SK-N-SH (cell line): ENCODE results near the gene OR9A4.

ENCODE experiments used
- POLR2AphosphoS5 ChIP-seq: IDR thresholded peaks from 2 replicates; pipeline ENCODE4 v1.6.1; 2012; ENCODE audit warnings: low read depth, low read length
- RAD21 ChIP-seq: IDR thresholded peaks from 2 replicates; pipeline ENCODE4 v1.6.1; 2012; ENCODE audit warnings: mild to moderate bottlenecking, low read length
- TCF12 ChIP-seq: IDR thresholded peaks from 2 replicates; pipeline ENCODE4 v1.4.0; 2012
- TF ChIP-seq, protein P1 (sequence below): IDR thresholded peaks from 2 replicates; pipeline ENCODE4 v1.4.0; 2012; ENCODE audit warnings: low read depth
- TF ChIP-seq, protein P2 (sequence below): fragments of 200-600 bp; sonication (generic); IDR thresholded peaks from 2 replicates; pipeline ENCODE4 v1.6.1; 2017; ENCODE audit warnings: antibody characterized with exemption, mild to moderate bottlenecking, moderate library complexity
- TF ChIP-seq, protein P3 (sequence below): fragments of 150-350 bp; IDR thresholded peaks from 2 replicates; pipeline ENCODE4 v1.6.1; 2016; ENCODE audit warnings: mild to moderate bottlenecking, low read depth, low read length

DNA sequence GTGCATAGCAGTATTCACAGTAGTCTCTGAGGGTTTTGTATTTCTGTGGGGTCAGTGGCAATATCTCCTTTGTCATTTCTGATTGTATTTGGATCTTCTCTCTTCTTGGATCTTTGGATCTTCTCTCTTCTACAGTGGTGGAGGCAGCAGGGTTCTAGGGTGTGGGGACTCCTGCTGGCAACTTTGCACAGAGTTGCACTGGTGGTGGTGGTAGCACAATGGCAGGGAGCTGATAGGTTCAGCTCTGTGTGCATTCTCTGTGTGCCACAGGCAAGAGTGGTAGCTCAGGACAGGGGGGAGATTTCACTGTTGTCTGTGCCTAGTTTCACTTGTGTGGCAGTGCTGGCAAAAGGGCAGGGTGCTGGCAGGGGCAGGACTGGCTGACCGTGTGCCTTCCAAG, 39.8 kb upstream of the OR9A4 start:
- TF ChIP-seq, protein P1, sequence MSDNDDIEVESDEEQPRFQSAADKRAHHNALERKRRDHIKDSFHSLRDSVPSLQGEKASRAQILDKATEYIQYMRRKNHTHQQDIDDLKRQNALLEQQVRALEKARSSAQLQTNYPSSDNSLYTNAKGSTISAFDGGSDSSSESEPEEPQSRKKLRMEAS: no peak
- TF ChIP-seq TCF12 (no peak), POLR2AphosphoS5 (no peak), RAD21 (no peak)
- TF ChIP-seq, protein P2, sequence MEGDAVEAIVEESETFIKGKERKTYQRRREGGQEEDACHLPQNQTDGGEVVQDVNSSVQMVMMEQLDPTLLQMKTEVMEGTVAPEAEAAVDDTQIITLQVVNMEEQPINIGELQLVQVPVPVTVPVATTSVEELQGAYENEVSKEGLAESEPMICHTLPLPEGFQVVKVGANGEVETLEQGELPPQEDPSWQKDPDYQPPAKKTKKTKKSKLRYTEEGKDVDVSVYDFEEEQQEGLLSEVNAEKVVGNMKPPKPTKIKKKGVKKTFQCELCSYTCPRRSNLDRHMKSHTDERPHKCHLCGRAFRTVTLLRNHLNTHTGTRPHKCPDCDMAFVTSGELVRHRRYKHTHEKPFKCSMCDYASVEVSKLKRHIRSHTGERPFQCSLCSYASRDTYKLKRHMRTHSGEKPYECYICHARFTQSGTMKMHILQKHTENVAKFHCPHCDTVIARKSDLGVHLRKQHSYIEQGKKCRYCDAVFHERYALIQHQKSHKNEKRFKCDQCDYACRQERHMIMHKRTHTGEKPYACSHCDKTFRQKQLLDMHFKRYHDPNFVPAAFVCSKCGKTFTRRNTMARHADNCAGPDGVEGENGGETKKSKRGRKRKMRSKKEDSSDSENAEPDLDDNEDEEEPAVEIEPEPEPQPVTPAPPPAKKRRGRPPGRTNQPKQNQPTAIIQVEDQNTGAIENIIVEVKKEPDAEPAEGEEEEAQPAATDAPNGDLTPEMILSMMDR: no peak
- TF ChIP-seq, protein P3, sequence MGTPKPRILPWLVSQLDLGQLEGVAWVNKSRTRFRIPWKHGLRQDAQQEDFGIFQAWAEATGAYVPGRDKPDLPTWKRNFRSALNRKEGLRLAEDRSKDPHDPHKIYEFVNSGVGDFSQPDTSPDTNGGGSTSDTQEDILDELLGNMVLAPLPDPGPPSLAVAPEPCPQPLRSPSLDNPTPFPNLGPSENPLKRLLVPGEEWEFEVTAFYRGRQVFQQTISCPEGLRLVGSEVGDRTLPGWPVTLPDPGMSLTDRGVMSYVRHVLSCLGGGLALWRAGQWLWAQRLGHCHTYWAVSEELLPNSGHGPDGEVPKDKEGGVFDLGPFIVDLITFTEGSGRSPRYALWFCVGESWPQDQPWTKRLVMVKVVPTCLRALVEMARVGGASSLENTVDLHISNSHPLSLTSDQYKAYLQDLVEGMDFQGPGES: no peak
